T-helper 2 cell treated with Interferon-gamma antibody and Interleukin-4, amounts not matched to agents 5 μg/mL and 100 μg/mL, for 36 hours (primary cell): ENCODE measurements around the gene HPCAL1.
A peak's percentile ranks its signal among the peaks of the same experiment; 100 is the strongest.

Experiments used
- DNase-seq: peaks from one replicate; pipeline ENCODE4 v3.0.0; 2021; ENCODE audit warnings: low spot score
- H3K27ac Mint-ChIP-seq: one replicate; pipeline ENCODE4 v1.8.0; 2021; ENCODE audit warnings: mild to moderate bottlenecking, mixed read lengths
- H3K27me3 Mint-ChIP-seq: one replicate; pipeline ENCODE4 v1.8.0; 2021; ENCODE audit warnings: low read depth, mixed read lengths
- H3K36me3 Mint-ChIP-seq: one replicate; pipeline ENCODE4 v1.8.0; 2021; ENCODE audit warnings: low read depth, mixed read lengths
- H3K4me1 Mint-ChIP-seq: one replicate; pipeline ENCODE4 v1.8.0; 2021; ENCODE audit warnings: low read depth, mixed read lengths
- H3K4me3 Mint-ChIP-seq: one replicate; pipeline ENCODE4 v1.8.0; 2022; ENCODE audit warnings: mild to moderate bottlenecking, moderate library complexity, mixed read lengths
- H3K9me3 Mint-ChIP-seq: one replicate; pipeline ENCODE4 v1.8.0; 2021; ENCODE audit warnings: mixed read lengths

HPCAL1 gene

GRCh38 chr2:10424916-10425505 lies 122.3 kb downstream of the HPCAL1 start:
- H3K27me3 Mint-ChIP-seq = no peaks in the 10 kb centered on the region
- peaks cover 13% of the 10 kb centered on the region for H3K36me3 Mint-ChIP-seq
- no peaks in the 10 kb centered on the region for H3K9me3 Mint-ChIP-seq
- H3K4me3 Mint-ChIP-seq = no peak overlapping the region
- no peak overlapping the region for H3K27ac Mint-ChIP-seq
- H3K4me1 Mint-ChIP-seq = no peaks in the 10 kb centered on the region
- no peak for DNase-seq

- Mint-ChIP-seq H3K4me3 (no peak overlapping the region), H3K9me3 (no peaks in the 10 kb centered on the region), H3K27me3 (no peaks in the 10 kb centered on the region), H3K27ac (no peak overlapping the region), H3K36me3 (peaks cover 13% of the 10 kb centered on the region), H3K4me1 (no peaks in the 10 kb centered on the region)
- no peak for DNase-seq
Observed at GRCh38 chr2:10425699-10426098, 123.0 kb downstream of the HPCAL1 start.

GRCh38 chr2:10426726-10427617 lies 124.3 kb downstream of the HPCAL1 start:
- DNase-seq = no peak
- Mint-ChIP-seq H3K27ac (no peak overlapping the region), H3K4me1 (peaks cover 3% of the 10 kb centered on the region), H3K36me3 (peaks cover 11% of the 10 kb centered on the region), H3K27me3 (no peaks in the 10 kb centered on the region), H3K9me3 (no peaks in the 10 kb centered on the region), H3K4me3 (no peak overlapping the region)

GRCh38 chr2:10427618-10427949 lies 124.9 kb downstream of the HPCAL1 start:
- Mint-ChIP-seq H3K9me3 (no peaks in the 10 kb centered on the region), H3K4me1 (peaks cover 6% of the 10 kb centered on the region), H3K27me3 (no peaks in the 10 kb centered on the region), H3K36me3 (peaks cover 11% of the 10 kb centered on the region), H3K27ac (no peak overlapping the region), H3K4me3 (no peak overlapping the region)
- DNase-seq = no peak

- Mint-ChIP-seq H3K4me3 (no peak overlapping the region), H3K9me3 (no peaks in the 10 kb centered on the region), H3K36me3 (peaks cover 8% of the 10 kb centered on the region), H3K27ac (no peak overlapping the region), H3K4me1 (peaks cover 10% of the 10 kb centered on the region), H3K27me3 (no peaks in the 10 kb centered on the region)
- DNase-seq = no peak
Observed at GRCh38 chr2:10428355-10428754, 125.7 kb downstream of the HPCAL1 start.

- H3K4me1 Mint-ChIP-seq = peaks cover 11% of the 10 kb centered on the region
- no peaks in the 10 kb centered on the region for H3K27me3 Mint-ChIP-seq
- H3K27ac Mint-ChIP-seq = no peak overlapping the region
- H3K4me3 Mint-ChIP-seq = no peak overlapping the region
- no peaks in the 10 kb centered on the region for H3K9me3 Mint-ChIP-seq
- no peak for DNase-seq
- H3K36me3 Mint-ChIP-seq = peaks cover 8% of the 10 kb centered on the region
Observed at GRCh38 chr2:10428924-10429323, 126.2 kb downstream of the HPCAL1 start.

- Mint-ChIP-seq H3K27ac (no peak overlapping the region), H3K36me3 (peaks cover 5% of the 10 kb centered on the region), H3K4me1 (peaks cover 14% of the 10 kb centered on the region), H3K9me3 (no peaks in the 10 kb centered on the region), H3K4me3 (no peak overlapping the region), H3K27me3 (no peaks in the 10 kb centered on the region)
- DNase-seq = no peak
Observed at GRCh38 chr2:10430886-10431622, 128.3 kb downstream of the HPCAL1 start.

GRCh38 chr2:10431797-10432196 lies 129.1 kb downstream of the HPCAL1 start:
- no peaks in the 10 kb centered on the region for H3K9me3 Mint-ChIP-seq
- peaks cover 14% of the 10 kb centered on the region for H3K4me1 Mint-ChIP-seq
- peak overlapping the region; percentile 54 for H3K27ac Mint-ChIP-seq
- DNase-seq = no peak
- H3K27me3 Mint-ChIP-seq = no peaks in the 10 kb centered on the region
- peak overlapping the region; percentile 82 for H3K4me3 Mint-ChIP-seq
- H3K36me3 Mint-ChIP-seq = peaks cover 3% of the 10 kb centered on the region

- DNase-seq = peak; percentile 31
- H3K9me3 Mint-ChIP-seq = no peaks in the 10 kb centered on the region
- peak overlapping the region; percentile 54 for H3K27ac Mint-ChIP-seq
- H3K4me1 Mint-ChIP-seq = peaks cover 15% of the 10 kb centered on the region
- H3K4me3 Mint-ChIP-seq = peak overlapping the region; percentile 82
- H3K27me3 Mint-ChIP-seq = no peaks in the 10 kb centered on the region
- H3K36me3 Mint-ChIP-seq = peaks cover 1% of the 10 kb centered on the region
Observed at GRCh38 chr2:10432311-10433181, 129.8 kb downstream of the HPCAL1 start.

GRCh38 chr2:10433264-10433946 lies 130.7 kb downstream of the HPCAL1 start:
- no peaks in the 10 kb centered on the region for H3K36me3 Mint-ChIP-seq
- peak overlapping the region; percentile 37 for H3K4me3 Mint-ChIP-seq
- H3K9me3 Mint-ChIP-seq = no peaks in the 10 kb centered on the region
- H3K27me3 Mint-ChIP-seq = no peaks in the 10 kb centered on the region
- DNase-seq = no peak
- H3K4me1 Mint-ChIP-seq = peaks cover 18% of the 10 kb centered on the region
- H3K27ac Mint-ChIP-seq = peak overlapping the region; percentile 2

- Mint-ChIP-seq H3K27ac (no peak overlapping the region), H3K9me3 (no peaks in the 10 kb centered on the region), H3K4me3 (no peak overlapping the region), H3K27me3 (no peaks in the 10 kb centered on the region), H3K36me3 (peaks cover 2% of the 10 kb centered on the region), H3K4me1 (peaks cover 18% of the 10 kb centered on the region)
- no peak for DNase-seq
Observed at GRCh38 chr2:10433947-10434885, 131.5 kb downstream of the HPCAL1 start.
